Tibial nerve (tissue), 4 donors: ENCODE measurements around the gene ONECUT1.

Source experiments
- EP300 ChIP-seq, 2 donors: sonication (generic); formaldehyde crosslinking; IDR thresholded peaks; one replicate each; pipeline ENCODE4 v1.6.1; 2017; ENCODE audit warnings: antibody characterized with exemption in 2 of 2, mild to moderate bottlenecking in 1 of 2
- POLR2A ChIP-seq, 2 donors: fragments of 450-650 bp; IDR thresholded peaks; one replicate each; pipeline ENCODE4 v1.6.1; 2017; ENCODE audit warnings: antibody characterized with exemption in 2 of 2, mild to moderate bottlenecking in 2 of 2, moderate library complexity in 2 of 2
- TF ChIP-seq, protein P1 (sequence below), 5 experiments: fragments of 200-600 bp in 3 of 5; fragments of 450-650 bp in 2 of 5; sonication (generic) in 3 of 5; IDR thresholded peaks; one replicate each; pipeline ENCODE4 v1.5.1; 2016 to 2019; ENCODE audit warnings: antibody characterized with exemption in 5 of 5, mild to moderate bottlenecking in 3 of 5, moderate library complexity in 2 of 5

DNA sequence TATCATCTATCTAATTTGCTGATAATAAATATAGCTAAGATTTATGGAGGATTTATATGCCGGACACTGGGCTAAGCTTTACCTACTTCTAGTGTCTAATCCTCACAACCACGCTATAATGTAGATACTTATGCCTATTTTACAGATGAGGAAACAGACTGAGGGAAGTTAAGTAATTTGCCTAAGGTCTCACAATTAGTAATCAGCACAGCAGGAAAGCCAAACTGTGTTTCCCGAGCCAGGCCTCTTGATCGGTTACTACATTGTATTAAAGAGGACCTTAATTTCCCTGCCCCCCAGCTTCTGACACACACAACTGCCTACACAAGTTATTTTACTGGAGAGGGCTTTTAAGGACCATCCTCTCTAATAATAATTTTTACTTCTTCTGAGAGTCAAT lies 40.9 kb downstream of the ONECUT1 start:
- TF ChIP-seq EP300 (IDR thresholded peaks at IDR 0.05) (no peak), POLR2A (IDR thresholded peaks at IDR 0.05) (no peak)
- TF ChIP-seq, protein P1, sequence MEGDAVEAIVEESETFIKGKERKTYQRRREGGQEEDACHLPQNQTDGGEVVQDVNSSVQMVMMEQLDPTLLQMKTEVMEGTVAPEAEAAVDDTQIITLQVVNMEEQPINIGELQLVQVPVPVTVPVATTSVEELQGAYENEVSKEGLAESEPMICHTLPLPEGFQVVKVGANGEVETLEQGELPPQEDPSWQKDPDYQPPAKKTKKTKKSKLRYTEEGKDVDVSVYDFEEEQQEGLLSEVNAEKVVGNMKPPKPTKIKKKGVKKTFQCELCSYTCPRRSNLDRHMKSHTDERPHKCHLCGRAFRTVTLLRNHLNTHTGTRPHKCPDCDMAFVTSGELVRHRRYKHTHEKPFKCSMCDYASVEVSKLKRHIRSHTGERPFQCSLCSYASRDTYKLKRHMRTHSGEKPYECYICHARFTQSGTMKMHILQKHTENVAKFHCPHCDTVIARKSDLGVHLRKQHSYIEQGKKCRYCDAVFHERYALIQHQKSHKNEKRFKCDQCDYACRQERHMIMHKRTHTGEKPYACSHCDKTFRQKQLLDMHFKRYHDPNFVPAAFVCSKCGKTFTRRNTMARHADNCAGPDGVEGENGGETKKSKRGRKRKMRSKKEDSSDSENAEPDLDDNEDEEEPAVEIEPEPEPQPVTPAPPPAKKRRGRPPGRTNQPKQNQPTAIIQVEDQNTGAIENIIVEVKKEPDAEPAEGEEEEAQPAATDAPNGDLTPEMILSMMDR (IDR thresholded peaks at IDR 0.05), result no peak
